ENCODE measurements around the gene SUPT3H. TPM values are rescaled to one million over a fixed set of nuclear protein-coding genes. Genes with fewer than 3 reads are reported as not detected.

SUPT3H gene
- total RNA-seq, 1 donor from 2014 or later = 16.0 TPM

DNA sequence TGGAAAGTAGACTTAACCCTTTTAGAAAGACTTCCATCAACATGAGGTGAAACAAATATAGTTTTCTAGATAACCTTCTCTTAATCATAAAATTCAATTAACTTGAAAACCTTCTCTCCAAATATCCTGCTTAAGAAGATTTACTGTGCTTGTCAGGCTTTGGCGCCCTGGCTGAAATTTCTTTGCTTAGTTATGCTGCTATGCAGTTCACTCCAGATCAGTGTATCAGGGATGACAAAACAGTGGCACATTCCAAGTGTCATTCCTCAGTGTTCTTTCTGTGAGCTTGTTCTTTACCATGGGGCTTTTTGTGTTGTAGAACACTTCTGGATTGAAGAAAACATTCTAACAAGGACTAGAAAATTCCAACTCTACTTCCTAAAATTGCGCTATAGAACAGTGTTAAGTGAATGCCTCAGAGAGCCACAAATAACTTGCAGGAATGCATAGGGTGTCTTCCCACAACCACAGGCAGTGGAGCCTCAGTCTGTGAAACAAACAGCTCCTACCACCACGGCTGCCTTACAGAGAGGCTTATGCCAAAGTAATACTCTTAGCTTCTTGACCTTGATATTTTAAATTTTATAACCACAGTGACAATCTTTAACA is 546.6 kb downstream of the SUPT3H start:
- H3K27me3 Mint-ChIP-seq (ENCODE audit: unreplicated experiment) = no peaks in the 10 kb centered on the region
- no peaks in the 10 kb centered on the region for H3K4me1 Mint-ChIP-seq (ENCODE audit: low read depth, unreplicated experiment)
- TF ChIP-seq CTCF (IDR thresholded peaks at IDR 0.05; ENCODE audit: partially characterized antibody, unreplicated experiment) = no peak
- H3K4me3 Mint-ChIP-seq (ENCODE audit: unreplicated experiment) = no peak overlapping the region
- no peak for DNase-seq
- H3K36me3 Mint-ChIP-seq (ENCODE audit: unreplicated experiment) = no peaks in the 10 kb centered on the region
- no peak overlapping the region for H3K27ac Mint-ChIP-seq (ENCODE audit: unreplicated experiment)
- H3K9me3 Mint-ChIP-seq (ENCODE audit: unreplicated experiment) = no peaks in the 10 kb centered on the region

DNA sequence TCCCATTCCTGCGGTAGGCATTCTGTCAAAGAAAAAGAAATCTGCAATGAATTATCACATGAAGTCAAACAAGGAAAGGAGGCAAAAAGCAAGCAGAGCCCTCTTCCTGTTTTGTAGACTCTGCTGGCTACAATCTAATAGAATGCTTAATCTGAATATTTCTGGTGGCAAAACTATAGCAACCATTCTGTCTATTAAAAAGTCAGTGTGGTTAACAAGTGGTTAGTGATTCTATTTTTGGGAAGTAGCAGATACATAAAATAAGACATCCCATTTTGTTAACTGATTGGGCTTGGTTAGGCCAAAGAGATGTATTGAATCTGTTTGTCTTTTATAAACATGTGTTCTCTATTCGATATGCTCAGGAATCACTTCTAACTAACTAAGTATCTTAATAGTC is 547.9 kb downstream of the SUPT3H start:
- Mint-ChIP-seq H3K9me3 (ENCODE audit: unreplicated experiment) (no peaks in the 10 kb centered on the region), H3K4me1 (ENCODE audit: low read depth, unreplicated experiment) (no peaks in the 10 kb centered on the region), H3K36me3 (ENCODE audit: unreplicated experiment) (no peaks in the 10 kb centered on the region), H3K27ac (ENCODE audit: unreplicated experiment) (no peak overlapping the region), H3K4me3 (ENCODE audit: unreplicated experiment) (no peak overlapping the region), H3K27me3 (ENCODE audit: unreplicated experiment) (no peaks in the 10 kb centered on the region)
- TF ChIP-seq CTCF (IDR thresholded peaks at IDR 0.05; ENCODE audit: partially characterized antibody, unreplicated experiment) = no peak
- no peak for DNase-seq

DNA sequence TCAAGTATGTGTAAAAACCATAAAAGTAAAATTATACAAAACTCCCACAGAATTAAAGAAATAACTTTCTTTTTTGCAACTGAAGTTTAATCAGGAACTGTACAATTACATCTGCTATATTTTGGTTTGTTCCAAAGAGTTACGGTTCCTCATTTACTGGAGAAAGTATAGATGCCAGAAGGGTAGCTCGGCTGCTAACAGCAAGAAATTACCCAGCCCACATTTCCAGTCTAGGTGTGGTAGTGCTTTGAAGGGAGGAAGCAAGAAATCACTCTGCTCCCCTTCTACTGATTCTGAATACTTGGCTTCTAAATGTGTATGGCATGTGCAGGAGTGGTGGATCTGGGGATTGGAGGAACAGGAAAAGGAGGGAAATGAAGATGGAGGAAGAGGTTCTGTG is 549.0 kb downstream of the SUPT3H start:
- Mint-ChIP-seq H3K9me3 (ENCODE audit: unreplicated experiment) (no peaks in the 10 kb centered on the region), H3K4me3 (ENCODE audit: unreplicated experiment) (no peak overlapping the region), H3K4me1 (ENCODE audit: low read depth, unreplicated experiment) (no peaks in the 10 kb centered on the region), H3K36me3 (ENCODE audit: unreplicated experiment) (no peaks in the 10 kb centered on the region), H3K27me3 (ENCODE audit: unreplicated experiment) (no peaks in the 10 kb centered on the region), H3K27ac (ENCODE audit: unreplicated experiment) (no peak overlapping the region)
- TF ChIP-seq CTCF (IDR thresholded peaks at IDR 0.05; ENCODE audit: partially characterized antibody, unreplicated experiment) = no peak
- DNase-seq = no peak

DNA sequence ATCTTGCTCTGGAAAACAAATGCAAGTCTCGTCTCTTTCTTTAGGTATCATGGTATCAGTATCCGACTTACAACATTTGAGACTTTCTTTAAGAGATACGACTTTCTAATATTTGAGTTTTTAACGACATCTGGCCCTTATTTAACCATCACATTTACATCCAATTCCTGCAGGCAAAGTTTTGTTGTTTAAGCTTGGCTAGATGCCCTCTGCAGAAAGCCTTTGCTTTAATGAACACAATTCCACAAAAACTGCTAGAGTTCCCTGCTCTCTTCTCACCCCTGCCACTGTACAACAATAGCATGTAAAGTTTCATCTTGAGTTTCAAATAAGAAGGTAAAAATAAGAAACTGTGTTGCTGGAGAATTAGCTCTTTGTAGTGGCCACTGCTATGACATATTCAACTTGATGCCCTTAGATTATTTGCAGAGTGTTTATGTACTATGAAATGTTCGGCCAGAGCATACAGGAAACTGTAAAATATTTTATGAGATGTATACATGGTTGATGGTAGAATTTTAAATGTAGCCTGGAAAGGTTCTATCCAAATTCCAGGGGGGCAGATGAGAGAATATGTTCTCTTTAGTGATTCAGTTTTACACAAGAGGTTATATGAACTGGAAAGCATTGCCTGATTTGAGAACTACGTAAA is 551.6 kb downstream of the SUPT3H start:
- no peak overlapping the region for H3K27ac Mint-ChIP-seq (ENCODE audit: unreplicated experiment)
- H3K4me1 Mint-ChIP-seq (ENCODE audit: low read depth, unreplicated experiment) = no peaks in the 10 kb centered on the region
- no peaks in the 10 kb centered on the region for H3K27me3 Mint-ChIP-seq (ENCODE audit: unreplicated experiment)
- no peak overlapping the region for H3K4me3 Mint-ChIP-seq (ENCODE audit: unreplicated experiment)
- H3K9me3 Mint-ChIP-seq (ENCODE audit: unreplicated experiment) = peaks cover 2% of the 10 kb centered on the region
- no peak for TF ChIP-seq CTCF (IDR thresholded peaks at IDR 0.05; ENCODE audit: partially characterized antibody, unreplicated experiment)
- peaks cover 4% of the 10 kb centered on the region for H3K36me3 Mint-ChIP-seq (ENCODE audit: unreplicated experiment)
- no peak for DNase-seq

DNA sequence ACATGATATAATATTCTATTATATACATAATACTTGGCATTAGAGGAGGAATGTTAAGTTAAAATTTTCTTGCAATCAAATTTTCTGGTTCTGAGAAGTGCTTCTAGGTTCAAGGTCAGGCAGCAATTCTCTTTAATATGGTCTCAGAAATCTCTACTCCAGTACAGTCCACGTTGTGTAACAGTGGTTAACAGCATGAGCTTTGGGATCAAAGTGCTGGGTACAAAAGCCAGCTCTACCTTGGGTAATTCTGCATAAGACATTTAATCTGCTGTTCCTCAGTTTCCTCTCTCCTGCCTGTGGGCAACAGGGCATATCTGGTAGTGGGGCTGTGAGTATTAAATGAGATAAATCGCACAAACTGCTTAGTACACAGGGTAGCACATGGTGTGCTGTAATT is 552.5 kb downstream of the SUPT3H start:
- peaks cover 4% of the 10 kb centered on the region for H3K36me3 Mint-ChIP-seq (ENCODE audit: unreplicated experiment)
- H3K4me1 Mint-ChIP-seq (ENCODE audit: low read depth, unreplicated experiment) = no peaks in the 10 kb centered on the region
- no peak overlapping the region for H3K4me3 Mint-ChIP-seq (ENCODE audit: unreplicated experiment)
- DNase-seq = no peak
- no peaks in the 10 kb centered on the region for H3K27me3 Mint-ChIP-seq (ENCODE audit: unreplicated experiment)
- no peak overlapping the region for H3K27ac Mint-ChIP-seq (ENCODE audit: unreplicated experiment)
- peaks cover 2% of the 10 kb centered on the region for H3K9me3 Mint-ChIP-seq (ENCODE audit: unreplicated experiment)
- no peak for TF ChIP-seq CTCF (IDR thresholded peaks at IDR 0.05; ENCODE audit: partially characterized antibody, unreplicated experiment)
